Urothelium cell line (cell line): ENCODE data around the gene XPA.
"Not testable (repeated sequence)": the region's sequence is repeated elsewhere in the genome, so short reads cannot be mapped to it uniquely, and the experiment has no call there.

ENCODE experiments used
- DNase-seq: peaks from one replicate; pipeline ENCODE4 v3.0.0; 2011; ENCODE audit warnings: low spot score, mixed read lengths
- FAIRE-seq: peaks from 2 replicates; lab custom pipeline; 2011; peaks lifted over from hg19 to GRCh38; lab: Jason Lieb, UNC

The XPA gene

GRCh38 chr9:97704345-97704677 is 7.2 kb upstream of the XPA start:
- DNase-seq, result no peak
- FAIRE-seq, result no peak

GRCh38 chr9:97703437-97704344 is 6.6 kb upstream of the XPA start:
- DNase-seq (peak; percentile 81), FAIRE-seq (no peak)

- not testable (repeated sequence) for FAIRE-seq
Measured at GRCh38 chr9:97699824-97700223, 2.7 kb upstream of the XPA start.

DNA sequence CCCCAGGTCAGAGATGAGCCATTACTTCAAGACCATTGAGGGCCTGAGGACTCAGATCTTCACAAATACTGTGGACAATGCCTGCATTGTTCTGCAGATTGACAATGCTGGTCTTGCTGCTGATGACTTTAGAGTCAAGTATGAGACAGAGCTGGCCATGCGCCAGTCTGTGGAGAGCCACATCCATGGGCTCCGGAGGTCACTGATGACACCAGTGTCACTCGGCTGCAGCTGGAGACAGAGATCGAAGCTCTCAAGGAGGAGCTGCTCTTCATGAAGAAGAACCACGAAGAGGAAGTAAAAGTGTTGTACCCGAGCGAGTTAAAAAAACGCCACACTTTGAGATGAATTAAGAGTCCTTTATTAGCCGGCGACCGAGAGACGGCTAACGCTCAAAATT is 2.1 kb upstream of the XPA start:
- FAIRE-seq, DNase-seq: not testable (repeated sequence)

More at GRCh38 chr9:97699824-97700223, 2.7 kb upstream of the XPA start:
- not testable (repeated sequence) for DNase-seq

GRCh38 chr9:97698865-97699264 is 1.7 kb upstream of the XPA start:
- DNase-seq (no peak), FAIRE-seq (no peak)

GRCh38 chr9:97697837-97698236 is 697 bp upstream of the XPA start:
- no peak for DNase-seq
- no peak for FAIRE-seq

- DNase-seq (no peak), FAIRE-seq (no peak)
Measured at GRCh38 chr9:97695995-97696802, 941 bp downstream of the XPA start.

- no peak for DNase-seq
- no peak for FAIRE-seq
Measured at GRCh38 chr9:97695390-97695789, 1.8 kb downstream of the XPA start.

DNA sequence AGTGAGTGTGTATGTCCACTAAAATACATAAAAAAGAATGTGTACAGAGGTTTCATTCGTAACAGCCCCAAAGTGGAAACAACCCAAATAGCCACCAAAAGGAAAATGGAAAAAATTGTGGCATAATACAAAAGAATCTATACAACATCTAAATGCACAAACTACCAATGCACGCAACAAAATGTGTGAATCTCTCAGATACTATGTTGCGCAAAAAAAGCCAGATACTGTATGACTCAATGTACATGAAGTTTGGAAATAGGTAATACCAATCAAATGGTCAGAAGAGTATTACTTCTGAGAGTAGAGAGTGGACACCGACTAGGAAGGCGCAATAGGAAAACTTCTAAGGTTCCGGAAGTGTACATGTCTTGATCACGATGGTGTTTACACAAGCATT is 2.4 kb downstream of the XPA start:
- FAIRE-seq (no peak), DNase-seq (no peak)

- DNase-seq (no peak), FAIRE-seq (no peak)
Measured at GRCh38 chr9:97689401-97690180, 7.5 kb downstream of the XPA start.

GRCh38 chr9:97688654-97689053 is 8.5 kb downstream of the XPA start:
- DNase-seq, result no peak
- no peak for FAIRE-seq

DNA sequence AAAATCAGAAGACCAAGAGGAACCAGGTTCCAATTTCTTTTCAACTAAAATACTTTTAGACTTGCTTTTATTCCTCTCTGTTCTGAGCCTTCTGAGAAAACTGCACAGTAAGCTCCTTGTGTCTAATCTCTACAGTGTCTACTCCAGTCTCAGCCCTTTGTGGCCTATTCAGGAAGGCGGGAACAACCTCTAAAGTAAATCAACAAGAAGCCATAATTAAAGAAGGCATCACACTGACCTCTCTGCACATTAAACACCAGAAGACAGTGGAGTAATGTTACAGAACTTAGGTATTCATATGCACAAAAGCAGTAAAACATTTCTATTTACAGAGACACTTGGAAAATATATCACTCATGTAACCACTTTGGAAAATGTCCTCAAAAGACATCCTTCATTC is 14.9 kb downstream of the XPA start:
- FAIRE-seq (no peak), DNase-seq (no peak)

GRCh38 chr9:97675655-97676054 is 21.5 kb downstream of the XPA start:
- DNase-seq (no peak), FAIRE-seq (no peak)

- DNase-seq (no peak), FAIRE-seq (no peak)
Measured at GRCh38 chr9:97673922-97674321, 23.2 kb downstream of the XPA start.

DNA sequence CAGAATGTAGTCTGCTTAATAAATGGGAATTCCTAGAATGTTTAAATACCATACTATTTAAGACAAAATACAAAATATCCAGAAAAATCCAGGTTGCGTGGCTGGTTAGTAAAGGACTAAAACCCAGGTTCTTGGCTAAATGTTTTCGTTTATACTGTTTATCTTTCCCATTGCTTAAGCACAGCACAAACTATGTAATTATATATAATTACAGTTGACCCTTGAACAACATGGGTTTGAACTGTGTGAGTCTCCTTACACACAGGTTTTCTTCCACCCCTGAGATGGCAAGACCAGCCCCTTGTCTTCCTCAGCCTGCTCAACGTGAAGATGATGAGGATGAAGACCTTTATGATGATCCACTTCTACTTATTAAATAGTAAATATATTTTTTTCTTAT is 24.7 kb downstream of the XPA start:
- FAIRE-seq (no peak), DNase-seq (no peak)

GRCh38 chr9:97670586-97670985 is 26.6 kb downstream of the XPA start:
- no peak for DNase-seq
- FAIRE-seq, result no peak

- no peak for FAIRE-seq
- no peak for DNase-seq
Measured at GRCh38 chr9:97668485-97668884, 28.7 kb downstream of the XPA start.

DNA sequence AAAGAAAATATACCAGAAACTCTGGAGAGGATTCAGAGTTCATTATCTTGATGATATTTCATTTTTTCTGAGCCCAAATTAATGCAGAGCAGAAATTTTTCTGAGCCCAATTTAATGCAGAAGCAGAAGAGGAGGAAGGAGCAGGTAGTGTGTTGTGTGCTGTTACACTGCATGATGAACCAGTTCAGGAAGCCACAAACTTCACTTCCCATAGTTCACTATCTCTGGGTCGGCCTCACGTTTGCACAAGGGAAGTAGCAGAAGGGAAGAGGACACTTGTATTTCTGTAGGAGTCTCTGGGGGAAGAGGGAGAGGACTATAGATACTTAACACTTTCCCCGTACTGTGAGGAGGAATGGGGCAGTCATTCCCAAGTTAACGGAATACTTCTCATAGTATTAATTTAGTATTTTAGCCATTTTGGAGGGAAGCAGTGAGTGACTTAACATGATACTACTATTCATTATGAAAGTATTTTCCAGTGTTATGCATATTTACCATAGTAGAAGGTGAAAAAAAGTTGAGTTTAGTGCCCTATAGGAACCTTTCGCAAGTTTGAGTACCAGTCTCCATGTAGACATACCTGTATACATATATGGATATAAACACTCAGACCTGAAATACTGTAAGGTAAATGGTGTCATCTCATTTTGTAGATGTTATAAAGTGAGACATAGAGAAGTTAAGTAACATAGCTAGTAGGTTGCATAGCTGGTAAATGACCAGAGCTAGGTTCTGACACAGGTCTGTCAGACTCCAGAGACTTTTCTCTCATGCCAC is 30.0 kb downstream of the XPA start:
- DNase-seq (no peak), FAIRE-seq (no peak)

DNA sequence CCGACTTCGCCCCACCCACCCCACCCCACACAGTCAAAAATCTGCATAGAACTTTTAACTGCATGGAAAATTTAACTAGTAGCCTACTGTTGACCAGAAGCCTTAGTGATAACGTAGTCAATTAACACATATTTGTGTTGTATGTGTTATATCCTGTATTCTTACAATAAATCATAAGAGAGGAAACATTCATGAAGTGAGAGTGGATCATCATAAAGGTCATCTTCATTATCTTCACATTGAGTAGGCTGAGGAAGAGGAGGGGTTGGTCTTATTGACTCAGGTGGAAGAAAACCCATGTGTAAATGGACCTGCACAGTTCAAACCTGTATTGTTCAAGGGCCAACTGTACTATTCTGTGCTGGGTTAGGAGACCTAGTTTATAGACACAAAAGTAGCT is 31.4 kb downstream of the XPA start:
- DNase-seq (no peak), FAIRE-seq (no peak)

- no peak for FAIRE-seq
Measured at GRCh38 chr9:97660847-97661246, 36.3 kb downstream of the XPA start.

GRCh38 chr9:97660340-97660739 is 36.8 kb downstream of the XPA start:
- FAIRE-seq (no peak), DNase-seq (no peak)

More at GRCh38 chr9:97660847-97661246, 36.3 kb downstream of the XPA start:
- no peak for DNase-seq
